BE2C (cell line): ENCODE results near the gene MYH16.

Source experiments
- DNase-seq: peaks from one replicate; pipeline ENCODE4 v3.0.0-alpha.2; 2020
- H3K27me3 ChIP-seq: fragments of 250-450 bp; sonication (Bioruptor Pico); 2 replicates; pipeline ENCODE4 v1.5.1; 2020; ENCODE audit warnings: mild to moderate bottlenecking
- H3K36me3 ChIP-seq: fragments of 250-450 bp; sonication (Bioruptor Pico); 2 replicates; pipeline ENCODE4 v1.5.1; 2020; ENCODE audit warnings: mild to moderate bottlenecking
- H3K4me1 ChIP-seq: fragments of 250-450 bp; sonication (Bioruptor Pico); 2 replicates; pipeline ENCODE4 v1.5.1; 2020
- H3K4me3 ChIP-seq: 2 replicates; pipeline ENCODE4 v1.5.1; 2011; ENCODE audit warnings: low read depth, low read length
- H3K9me3 ChIP-seq: fragments of 250-450 bp; sonication (Bioruptor Pico); 2 replicates; pipeline ENCODE4 v1.5.1; 2020
- CTCF ChIP-seq: IDR thresholded peaks from 2 replicates; pipeline ENCODE4 v1.5.1; 2012; ENCODE audit warnings: mild to moderate bottlenecking, low read depth, low read length

MYH16 gene

GRCh38 chr7:99257065-99257464 lies 15.6 kb upstream of the MYH16 start:
- no peaks in the 10 kb centered on the region for H3K27me3 ChIP-seq
- H3K9me3 ChIP-seq: no peaks in the 10 kb centered on the region
- H3K4me1 ChIP-seq: no peaks in the 10 kb centered on the region
- no peak for DNase-seq
- no peak for TF ChIP-seq CTCF
- H3K36me3 ChIP-seq: no peaks in the 10 kb centered on the region
- H3K4me3 ChIP-seq: no peak overlapping the region

GRCh38 chr7:99257675-99258074 lies 15.0 kb upstream of the MYH16 start:
- no peak for DNase-seq
- TF ChIP-seq CTCF: no peak
- H3K4me1 ChIP-seq: no peaks in the 10 kb centered on the region
- no peaks in the 10 kb centered on the region for H3K27me3 ChIP-seq
- H3K4me3 ChIP-seq: no peak overlapping the region
- H3K36me3 ChIP-seq: no peaks in the 10 kb centered on the region
- H3K9me3 ChIP-seq: no peaks in the 10 kb centered on the region

- Histone ChIP-seq H3K9me3 (no peaks in the 10 kb centered on the region), H3K4me1 (no peaks in the 10 kb centered on the region), H3K27me3 (no peaks in the 10 kb centered on the region), H3K36me3 (no peaks in the 10 kb centered on the region), H3K4me3 (no peak overlapping the region)
- TF ChIP-seq CTCF: no peak
- DNase-seq: no peak
Observed at GRCh38 chr7:99258501-99258900, 14.1 kb upstream of the MYH16 start.

- no peaks in the 10 kb centered on the region for H3K27me3 ChIP-seq
- H3K4me3 ChIP-seq: no peak overlapping the region
- no peak for DNase-seq
- H3K9me3 ChIP-seq: no peaks in the 10 kb centered on the region
- no peak for TF ChIP-seq CTCF
- no peaks in the 10 kb centered on the region for H3K4me1 ChIP-seq
- no peaks in the 10 kb centered on the region for H3K36me3 ChIP-seq
Observed at GRCh38 chr7:99260395-99260794, 12.2 kb upstream of the MYH16 start.

GRCh38 chr7:99261646-99262045 lies 11.0 kb upstream of the MYH16 start:
- Histone ChIP-seq H3K4me1 (no peaks in the 10 kb centered on the region), H3K36me3 (no peaks in the 10 kb centered on the region), H3K4me3 (no peak overlapping the region), H3K9me3 (no peaks in the 10 kb centered on the region), H3K27me3 (no peaks in the 10 kb centered on the region)
- TF ChIP-seq CTCF: no peak
- DNase-seq: no peak

GRCh38 chr7:99265848-99266480 lies 6.7 kb upstream of the MYH16 start:
- no peak for TF ChIP-seq CTCF
- Histone ChIP-seq H3K36me3 (no peaks in the 10 kb centered on the region), H3K27me3 (no peaks in the 10 kb centered on the region), H3K4me3 (no peak overlapping the region), H3K4me1 (no peaks in the 10 kb centered on the region), H3K9me3 (no peaks in the 10 kb centered on the region)
- no peak for DNase-seq
